Calu3 (cell line): ENCODE measurements around the gene LRRK1. TPM values are rescaled to one million over a fixed set of nuclear protein-coding genes. Genes with fewer than 3 reads are reported as not detected.

ENCODE experiments used
- BruUV-seq: library from RNA; stranded (reverse); fragments of 400-500 nt; replicated peaks from 2 replicates; lab custom pipeline; 2021; lab: Mats Ljungman, UMichigan
- CTCF ChIA-PET: fragments of 300-600 bp; sonication (Branson Sonifier 250); formaldehyde crosslinking; loops from one replicate; lab custom pipeline; 2022; ENCODE audit warnings: antibody characterized with exemption; lab: Charles Lee
- DNase-seq: peaks from one replicate; pipeline ENCODE4 v3.0.0; 2022
- H3K27ac Mint-ChIP-seq: one replicate; pipeline ENCODE4 v1.8.0; 2022; ENCODE audit warnings: mixed read lengths; ENCODE audit not compliant: unreplicated experiment
- H3K27me3 Mint-ChIP-seq: one replicate; pipeline ENCODE4 v1.8.0; 2022; ENCODE audit warnings: mixed read lengths; ENCODE audit not compliant: unreplicated experiment
- H3K36me3 Mint-ChIP-seq: one replicate; pipeline ENCODE4 v1.8.0; 2022; ENCODE audit warnings: mild to moderate bottlenecking, moderate library complexity, mixed read lengths; ENCODE audit not compliant: insufficient read depth, unreplicated experiment
- H3K4me1 Mint-ChIP-seq: one replicate; pipeline ENCODE4 v1.8.0; 2022; ENCODE audit warnings: mild to moderate bottlenecking, low read depth, mixed read lengths; ENCODE audit not compliant: unreplicated experiment
- H3K4me3 Mint-ChIP-seq: one replicate; pipeline ENCODE4 v1.8.0; 2022; ENCODE audit warnings: mild to moderate bottlenecking, low read depth, moderate library complexity, mixed read lengths; ENCODE audit not compliant: unreplicated experiment
- H3K9me3 Mint-ChIP-seq: one replicate; pipeline ENCODE4 v1.8.0; 2022; ENCODE audit warnings: low read depth, mixed read lengths; ENCODE audit not compliant: unreplicated experiment
- intact Hi-C: fragments of 100-400 bp; cut with micrococcal nuclease; formaldehyde crosslinking; loops from one replicate; pipeline ENCODE4 v1.10.0; 2022; ENCODE audit not compliant: unreplicated experiment
- total RNA-seq: library from RNA; stranded (reverse); gene quantifications from 2 replicates; pipeline ENCODE4 v1.2.3, GENCODE V29; 2022
- TF ChIP-seq, protein P1 (sequence below): fragments of 200-600 bp; IDR thresholded peaks from one replicate; pipeline ENCODE4 v1.8.0; 2022; ENCODE audit warnings: antibody characterized with exemption; ENCODE audit not compliant: unreplicated experiment

Gene LRRK1
- total RNA-seq, 1 experiment from 2014 or later = 21.3 TPM

DNA sequence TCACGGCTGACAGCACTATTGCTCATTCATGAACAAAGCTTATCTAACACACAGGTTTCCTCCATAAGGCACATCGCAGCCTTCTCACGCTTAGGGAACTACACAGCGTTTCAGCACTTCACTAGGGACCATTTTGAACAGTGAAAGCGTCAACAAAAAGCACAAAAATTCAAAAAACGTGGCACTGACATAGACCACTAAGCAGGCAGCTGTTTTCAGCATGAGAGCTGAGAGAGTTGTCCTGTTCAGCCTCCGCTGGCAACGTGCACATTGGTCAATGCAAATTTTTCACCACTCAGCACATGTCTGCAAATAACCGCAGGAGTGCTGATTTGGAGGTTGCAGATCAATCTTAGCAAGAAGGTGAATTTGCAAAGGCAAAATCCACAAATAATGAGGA is 109.2 kb downstream of the LRRK1 start:
- no peak overlapping the region for H3K4me3 Mint-ChIP-seq
- no peaks in the 10 kb centered on the region for H3K4me1 Mint-ChIP-seq
- no peaks in the 10 kb centered on the region for H3K27me3 Mint-ChIP-seq
- TF ChIP-seq, protein P1, sequence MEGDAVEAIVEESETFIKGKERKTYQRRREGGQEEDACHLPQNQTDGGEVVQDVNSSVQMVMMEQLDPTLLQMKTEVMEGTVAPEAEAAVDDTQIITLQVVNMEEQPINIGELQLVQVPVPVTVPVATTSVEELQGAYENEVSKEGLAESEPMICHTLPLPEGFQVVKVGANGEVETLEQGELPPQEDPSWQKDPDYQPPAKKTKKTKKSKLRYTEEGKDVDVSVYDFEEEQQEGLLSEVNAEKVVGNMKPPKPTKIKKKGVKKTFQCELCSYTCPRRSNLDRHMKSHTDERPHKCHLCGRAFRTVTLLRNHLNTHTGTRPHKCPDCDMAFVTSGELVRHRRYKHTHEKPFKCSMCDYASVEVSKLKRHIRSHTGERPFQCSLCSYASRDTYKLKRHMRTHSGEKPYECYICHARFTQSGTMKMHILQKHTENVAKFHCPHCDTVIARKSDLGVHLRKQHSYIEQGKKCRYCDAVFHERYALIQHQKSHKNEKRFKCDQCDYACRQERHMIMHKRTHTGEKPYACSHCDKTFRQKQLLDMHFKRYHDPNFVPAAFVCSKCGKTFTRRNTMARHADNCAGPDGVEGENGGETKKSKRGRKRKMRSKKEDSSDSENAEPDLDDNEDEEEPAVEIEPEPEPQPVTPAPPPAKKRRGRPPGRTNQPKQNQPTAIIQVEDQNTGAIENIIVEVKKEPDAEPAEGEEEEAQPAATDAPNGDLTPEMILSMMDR = no peak
- intact Hi-C loops = no loop called here
- no peak for DNase-seq
- H3K27ac Mint-ChIP-seq = no peak overlapping the region
- CTCF ChIA-PET = no interaction called here
- H3K36me3 Mint-ChIP-seq = peaks cover 15% of the 10 kb centered on the region
- no TSS peak for BruUV-seq
- H3K9me3 Mint-ChIP-seq = no peaks in the 10 kb centered on the region

- intact Hi-C loops = no loop called here
- H3K4me3 Mint-ChIP-seq = no peak overlapping the region
- no TSS peak for BruUV-seq
- H3K9me3 Mint-ChIP-seq = no peaks in the 10 kb centered on the region
- DNase-seq = no peak
- peaks cover 15% of the 10 kb centered on the region for H3K36me3 Mint-ChIP-seq
- no peak overlapping the region for H3K27ac Mint-ChIP-seq
- no peaks in the 10 kb centered on the region for H3K4me1 Mint-ChIP-seq
- CTCF ChIA-PET = no interaction called here
- TF ChIP-seq, protein P1 = no peak
- no peaks in the 10 kb centered on the region for H3K27me3 Mint-ChIP-seq
These were observed 109.7 kb downstream of the LRRK1 start for GRCh38 chr15:101028772-101029438.

- Mint-ChIP-seq H3K36me3 (peaks cover 15% of the 10 kb centered on the region), H3K27ac (no peak overlapping the region), H3K4me1 (no peaks in the 10 kb centered on the region), H3K4me3 (no peak overlapping the region), H3K27me3 (no peaks in the 10 kb centered on the region), H3K9me3 (peaks cover 5% of the 10 kb centered on the region)
- intact Hi-C loops = loop anchor here (5.0 kb wide), 1 partner anchor 227 kb away; no protein-coding TSS in a partner anchor
- BruUV-seq = no TSS peak
- no peak for DNase-seq
- TF ChIP-seq, protein P1 = no peak
- CTCF ChIA-PET = no interaction called here
These were observed 111.0 kb downstream of the LRRK1 start for GRCh38 chr15:101029971-101030661.

GRCh38 chr15:101031213-101031612 is 112.1 kb downstream of the LRRK1 start:
- TF ChIP-seq, protein P1 = no peak
- DNase-seq = no peak
- no peak overlapping the region for H3K4me3 Mint-ChIP-seq
- CTCF ChIA-PET = no interaction called here
- no peak overlapping the region for H3K27ac Mint-ChIP-seq
- H3K27me3 Mint-ChIP-seq = no peaks in the 10 kb centered on the region
- H3K9me3 Mint-ChIP-seq = peaks cover 5% of the 10 kb centered on the region
- no peaks in the 10 kb centered on the region for H3K4me1 Mint-ChIP-seq
- H3K36me3 Mint-ChIP-seq = peaks cover 15% of the 10 kb centered on the region
- BruUV-seq = no TSS peak
- intact Hi-C loops = loop anchor here (5.0 kb wide), 1 partner anchor 226 kb away; no protein-coding TSS in a partner anchor
